ENCODE measurements around the gene DYNLT5. TPM values are rescaled to one million over a fixed set of nuclear protein-coding genes. Genes with fewer than 3 reads are reported as not detected.
A peak's percentile ranks its signal among the peaks of the same experiment; 100 is the strongest.
"Not testable (repeated sequence)": the region's sequence is repeated elsewhere in the genome, so short reads cannot be mapped to it uniquely, and the experiment has no call there.

Gene DYNLT5
- total and polyA plus RNA-seq, 5 experiments from 2014 or later, result not detected

DNA sequence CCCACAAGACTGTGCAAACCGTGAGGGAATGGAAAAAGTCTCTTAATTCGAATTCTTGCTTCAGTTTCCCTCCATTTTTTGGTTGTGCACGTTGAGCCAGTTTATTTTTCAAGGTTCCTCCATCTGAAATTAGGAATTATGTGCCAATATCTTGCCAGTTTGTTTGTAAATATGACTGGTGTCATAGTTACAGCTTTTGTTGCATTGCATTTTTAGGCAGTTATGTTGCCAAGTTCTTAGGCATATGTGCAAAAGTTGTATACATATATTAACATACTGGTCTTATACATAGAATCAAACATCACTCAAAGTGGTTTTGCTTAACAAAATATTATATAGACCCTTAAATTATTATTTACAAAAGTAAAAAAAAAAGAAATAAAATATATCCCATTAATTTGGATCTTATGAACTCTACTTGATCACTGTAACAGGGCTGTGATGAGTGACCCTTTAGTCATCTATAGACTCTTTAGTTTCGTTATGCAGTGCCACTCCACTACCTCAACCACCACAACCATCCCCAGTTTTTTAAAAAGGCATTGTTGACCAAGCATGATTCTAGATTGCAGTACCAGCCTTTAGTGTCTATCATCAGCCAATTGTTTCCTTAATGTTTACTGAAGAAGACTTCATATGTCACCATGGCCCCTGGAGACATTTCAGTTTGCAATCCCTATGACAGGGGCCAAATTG is 20.9 kb upstream of the DYNLT5 start:
- no peaks in the 10 kb centered on the region for H3K9me3 Mint-ChIP-seq
- DNase-seq (no peak), ATAC-seq (no peak)
- H3K4me1 Mint-ChIP-seq, result peaks cover 7 to 18% (median 14%) of the 10 kb centered on the region in 4 donors
- peak overlapping the region in 1 of 10 donors; percentile 5 for H3K27ac Mint-ChIP-seq
- H3K36me3 Mint-ChIP-seq, result no peaks in the 10 kb centered on the region
- no peak overlapping the region for H3K4me3 Mint-ChIP-seq
- POLR2A ChIA-PET, result no interaction called here
- peaks cover 0 to 6% (median 4%) of the 10 kb centered on the region in 5 donors for H3K27me3 Mint-ChIP-seq

DNA sequence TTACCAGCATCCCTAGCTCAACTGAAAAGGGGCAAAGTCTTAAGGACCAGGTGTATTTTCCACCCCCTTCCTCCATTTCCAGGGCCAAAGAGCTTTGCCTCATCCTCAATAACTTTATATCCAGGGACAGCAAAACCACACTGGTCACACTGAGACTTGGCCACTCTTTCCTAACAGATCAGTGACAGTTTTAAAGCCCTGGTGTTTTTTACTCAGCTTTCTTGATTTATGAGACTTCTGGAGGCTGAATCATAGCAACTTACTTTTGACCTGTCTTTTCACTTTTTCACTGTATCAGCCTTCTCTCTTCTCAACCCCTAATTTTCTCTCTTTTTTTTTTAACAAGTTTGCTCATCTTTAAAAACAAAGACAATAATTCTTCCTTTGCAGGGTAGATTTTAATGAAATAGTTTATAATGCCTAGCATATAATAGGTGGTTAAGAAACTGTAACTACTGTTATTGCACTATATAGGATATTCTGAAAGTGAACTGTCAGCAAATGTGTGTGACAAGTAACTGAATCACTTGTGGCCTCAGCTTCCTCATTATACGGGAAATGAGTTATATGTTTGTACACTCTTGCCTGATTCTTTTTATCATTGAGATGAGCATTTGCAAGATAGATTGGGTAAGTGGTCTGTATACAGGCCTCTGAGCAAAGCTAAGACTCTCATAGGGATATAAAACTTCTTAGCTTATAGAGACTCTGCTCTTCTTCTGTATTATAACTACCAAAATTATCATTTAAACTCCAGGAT is 19.7 kb upstream of the DYNLT5 start:
- no peaks in the 10 kb centered on the region for H3K36me3 Mint-ChIP-seq
- no peak for DNase-seq
- H3K9me3 Mint-ChIP-seq, result no peaks in the 10 kb centered on the region
- no peak for ATAC-seq
- H3K4me3 Mint-ChIP-seq, result no peak overlapping the region
- H3K4me1 Mint-ChIP-seq, result peaks cover 7 to 18% (median 14%) of the 10 kb centered on the region in 4 donors
- POLR2A ChIA-PET, result no interaction called here
- H3K27ac Mint-ChIP-seq, result peak overlapping the region in 1 of 10 donors; percentile 13
- H3K27me3 Mint-ChIP-seq, result peaks cover 0 to 4% (median 0%) of the 10 kb centered on the region in 5 donors

DNA sequence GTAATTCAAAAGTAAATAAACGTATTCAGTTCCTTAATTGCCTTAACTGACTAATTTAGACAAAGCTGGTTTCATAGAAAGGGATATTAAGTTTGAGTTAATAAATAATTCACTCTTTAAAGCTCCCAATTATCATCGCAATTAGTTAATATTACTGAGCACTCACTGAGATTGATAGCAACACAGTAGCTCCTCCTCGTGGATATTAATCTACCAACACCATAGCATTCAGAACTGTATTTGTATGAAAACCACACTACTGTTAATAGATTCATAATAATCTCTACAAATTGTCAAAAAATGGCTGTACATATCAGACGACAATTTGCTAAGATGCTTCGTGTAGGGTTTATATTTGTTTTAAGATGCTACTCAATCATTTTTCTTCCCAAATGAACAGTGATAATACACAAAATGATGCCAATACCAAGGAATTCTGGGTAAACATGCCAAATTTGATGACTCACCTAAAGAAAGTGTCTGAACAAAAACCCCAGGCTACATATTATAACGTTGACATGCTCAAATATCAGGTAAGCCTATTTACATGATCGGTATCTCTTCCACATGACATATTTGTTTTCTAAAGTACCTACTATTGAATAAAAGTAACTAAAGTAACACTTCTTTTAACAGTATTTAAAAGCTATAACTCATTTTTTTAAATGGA is 18.8 kb upstream of the DYNLT5 start:
- POLR2A ChIA-PET, result no interaction called here
- H3K9me3 Mint-ChIP-seq, result no peaks in the 10 kb centered on the region
- no peak for DNase-seq
- ATAC-seq, result no peak
- no peak overlapping the region for H3K27ac Mint-ChIP-seq
- no peak overlapping the region for H3K4me3 Mint-ChIP-seq
- peaks cover 0 to 3% (median 0%) of the 10 kb centered on the region in 5 donors for H3K27me3 Mint-ChIP-seq
- peaks cover 7 to 18% (median 14%) of the 10 kb centered on the region in 4 donors for H3K4me1 Mint-ChIP-seq
- no peaks in the 10 kb centered on the region for H3K36me3 Mint-ChIP-seq

DNA sequence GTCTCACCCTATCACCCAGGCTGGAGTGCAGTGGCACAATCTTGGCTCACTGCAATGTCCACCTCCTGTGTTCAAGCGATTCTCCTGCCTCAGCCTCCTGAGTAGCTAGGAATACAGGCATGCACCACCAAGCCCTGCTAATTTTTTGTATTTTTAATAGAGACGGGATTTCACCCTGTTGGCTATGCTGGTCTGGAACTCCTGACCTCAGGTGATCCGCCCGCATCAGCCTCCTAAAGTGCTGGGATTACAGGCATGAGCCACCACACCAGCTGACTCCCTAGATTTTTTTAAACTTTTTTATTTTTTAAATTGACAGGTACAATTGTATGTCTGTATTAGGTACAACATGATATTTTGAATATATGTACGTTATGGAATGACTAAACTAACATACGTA is 17.7 kb upstream of the DYNLT5 start:
- H3K36me3 Mint-ChIP-seq, POLR2A ChIA-PET, H3K4me3 Mint-ChIP-seq, H3K27me3 Mint-ChIP-seq, ATAC-seq, DNase-seq, H3K9me3 Mint-ChIP-seq, H3K27ac Mint-ChIP-seq: not testable (repeated sequence)
- H3K4me1 Mint-ChIP-seq, result peaks cover under 1 to 18% (median 7%) of the 10 kb centered on the region in 4 donors

DNA sequence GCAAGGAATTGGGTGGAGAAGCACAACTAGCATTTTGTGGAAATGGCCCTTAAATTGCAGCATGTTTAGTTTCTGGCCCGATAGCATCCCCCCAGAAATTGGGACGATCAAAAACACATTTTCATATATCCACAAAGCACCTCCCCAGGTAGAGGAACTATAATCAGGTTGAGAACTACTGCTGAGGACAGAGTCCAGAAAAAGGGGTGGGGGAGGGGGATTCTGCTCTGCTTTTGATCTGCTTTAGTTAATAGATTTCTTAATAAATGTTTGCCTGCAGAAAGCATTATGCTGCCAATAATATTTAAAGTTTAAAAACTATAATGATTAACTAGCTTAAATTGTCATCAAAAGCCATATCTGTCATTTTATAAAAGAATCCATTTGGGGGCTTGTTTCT is 14.4 kb upstream of the DYNLT5 start:
- Mint-ChIP-seq H3K4me1 (peaks cover 0 to 14% (median 4%) of the 10 kb centered on the region in 4 donors), H3K27ac (no peak overlapping the region), H3K4me3 (no peak overlapping the region), H3K27me3 (peaks cover 0 to 2% (median 0%) of the 10 kb centered on the region in 5 donors), H3K36me3 (no peaks in the 10 kb centered on the region), H3K9me3 (peaks cover 0 to 2% (median 0%) of the 10 kb centered on the region in 9 donors)
- no peak for DNase-seq
- no peak for ATAC-seq
- POLR2A ChIA-PET, result no interaction called here

DNA sequence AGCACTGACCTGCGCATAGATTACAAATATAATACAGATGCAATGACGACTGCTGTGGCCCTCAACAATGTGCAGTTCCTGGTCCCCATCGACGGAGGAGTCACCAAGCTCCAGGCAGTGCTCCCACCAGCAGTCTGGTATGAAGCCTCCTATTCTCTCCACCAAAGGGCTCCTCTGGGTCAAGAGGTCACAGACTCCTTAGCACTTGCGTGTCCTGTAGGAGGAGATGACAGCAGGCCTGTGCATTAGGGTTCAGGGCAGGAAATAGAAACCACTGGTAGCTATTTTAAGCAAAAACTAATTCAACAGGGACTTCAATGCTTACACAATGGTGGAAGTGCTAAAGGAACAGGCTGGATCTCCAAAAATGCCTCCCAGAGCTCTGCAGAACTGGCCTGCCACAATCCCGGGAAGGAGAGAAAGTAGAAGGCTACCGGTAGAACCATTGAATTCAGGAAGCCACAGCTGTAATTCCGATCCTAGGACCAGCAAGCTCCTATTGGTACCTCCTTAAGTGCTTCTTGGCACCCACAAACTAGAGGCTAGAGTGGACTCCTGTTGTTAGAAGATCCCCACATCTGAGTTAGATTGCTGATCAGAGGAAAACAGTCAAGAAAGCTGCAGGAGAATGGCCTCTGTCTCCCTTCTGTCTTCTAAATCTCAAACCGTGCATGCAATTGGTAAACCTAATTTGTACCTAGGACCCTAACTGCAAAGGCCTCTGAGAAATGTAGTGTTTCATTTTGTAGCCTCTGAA is 12.7 kb upstream of the DYNLT5 start:
- ATAC-seq (no peak), DNase-seq (no peak)
- Mint-ChIP-seq H3K4me3 (no peak overlapping the region), H3K27me3 (peaks cover 0 to 4% (median 0%) of the 10 kb centered on the region in 5 donors), H3K9me3 (peaks cover 0 to 2% (median 0%) of the 10 kb centered on the region in 9 donors), H3K27ac (peak overlapping the region in 1 of 10 donors; percentile 15), H3K4me1 (peaks cover 0 to 14% (median 3%) of the 10 kb centered on the region in 4 donors), H3K36me3 (no peaks in the 10 kb centered on the region)
- POLR2A ChIA-PET, result no interaction called here

DNA sequence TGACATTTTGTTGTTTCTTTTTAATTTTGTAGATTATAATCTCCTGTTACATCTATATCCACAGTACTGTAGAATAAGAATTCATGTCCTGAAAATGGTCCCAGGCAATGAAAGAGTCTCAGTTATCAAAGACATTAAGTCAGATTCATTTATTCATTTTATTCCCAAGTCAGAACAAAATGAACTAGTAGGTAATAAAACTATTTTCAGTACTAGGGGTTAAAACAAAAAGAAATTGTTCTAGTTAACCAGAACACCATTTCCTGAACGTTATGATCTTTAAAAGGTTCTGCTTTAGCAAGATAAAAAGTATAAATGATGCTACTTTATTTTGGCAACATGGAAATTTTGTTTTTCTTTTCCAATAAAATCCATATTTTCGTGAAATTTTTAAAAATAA is 6.8 kb upstream of the DYNLT5 start:
- Mint-ChIP-seq H3K4me1 (peaks cover 0 to 2% (median under 1%) of the 10 kb centered on the region in 4 donors), H3K27ac (no peak overlapping the region), H3K27me3 (peaks cover 8 to 27% (median 12%) of the 10 kb centered on the region in 5 donors), H3K4me3 (no peak overlapping the region), H3K9me3 (peaks cover 0 to 2% (median 0%) of the 10 kb centered on the region in 9 donors), H3K36me3 (no peaks in the 10 kb centered on the region)
- DNase-seq (no peak), ATAC-seq (no peak)
- POLR2A ChIA-PET, result no interaction called here

DNA sequence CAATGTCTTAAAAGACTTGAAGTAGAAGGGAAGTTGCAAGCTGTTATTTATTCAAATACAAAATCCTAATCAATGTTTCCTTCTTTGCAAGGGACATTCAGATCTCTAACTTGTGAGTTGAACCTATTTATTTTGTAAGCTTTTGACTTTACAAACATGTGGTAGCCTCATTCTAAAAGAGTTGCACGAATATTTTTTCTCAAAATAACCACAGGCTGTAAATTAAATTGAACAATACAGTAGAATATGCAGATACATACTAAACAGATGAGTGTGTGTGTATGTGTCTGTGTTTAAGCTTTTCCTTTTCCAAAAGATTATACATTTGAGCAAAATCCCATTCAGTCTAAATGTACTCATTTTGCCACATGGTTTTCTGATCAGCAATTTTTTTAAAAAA is 4.8 kb upstream of the DYNLT5 start:
- Mint-ChIP-seq H3K9me3 (peaks cover 0 to 2% (median 0%) of the 10 kb centered on the region in 9 donors), H3K27ac (no peak overlapping the region), H3K4me1 (peaks cover 5 to 16% (median 10%) of the 10 kb centered on the region in 4 donors), H3K36me3 (peaks cover 0 to 2% (median 0%) of the 10 kb centered on the region in 3 donors), H3K4me3 (no peak overlapping the region), H3K27me3 (peaks cover 18 to 46% (median 22%) of the 10 kb centered on the region in 5 donors)
- ATAC-seq, result no peak
- POLR2A ChIA-PET, result no interaction called here
- DNase-seq, result no peak

DNA sequence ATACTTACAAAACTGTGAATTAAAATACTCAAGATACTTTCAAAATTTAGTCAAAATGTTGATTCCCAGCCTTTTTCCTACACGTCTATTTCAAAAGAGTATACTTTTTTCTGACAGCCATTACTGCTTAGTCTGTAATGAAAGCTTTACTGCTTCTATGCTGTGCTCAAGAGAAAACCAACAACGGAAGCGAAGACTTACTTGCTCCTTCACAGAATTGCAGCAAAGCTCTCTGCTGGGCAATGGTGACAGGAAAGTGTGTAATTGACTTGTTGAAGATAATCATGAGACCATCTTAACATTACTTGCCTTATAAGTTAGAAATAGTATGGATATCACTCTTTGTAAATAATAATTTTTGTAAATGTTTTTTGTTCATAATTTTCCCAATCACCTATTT is 1.7 kb upstream of the DYNLT5 start:
- no peak overlapping the region for H3K27ac Mint-ChIP-seq
- no peaks in the 10 kb centered on the region for H3K9me3 Mint-ChIP-seq
- POLR2A ChIA-PET, result no interaction called here
- ATAC-seq, result peak; percentile 42 to 44
- peaks cover 0 to 2% (median 0%) of the 10 kb centered on the region in 3 donors for H3K36me3 Mint-ChIP-seq
- H3K4me3 Mint-ChIP-seq, result no peak overlapping the region
- H3K4me1 Mint-ChIP-seq, result peaks cover 10 to 21% (median 17%) of the 10 kb centered on the region in 4 donors
- peak in 2 of 10 donors; percentile 12 to 15 for DNase-seq
- peaks cover 29 to 56% (median 34%) of the 10 kb centered on the region in 5 donors for H3K27me3 Mint-ChIP-seq

DNA sequence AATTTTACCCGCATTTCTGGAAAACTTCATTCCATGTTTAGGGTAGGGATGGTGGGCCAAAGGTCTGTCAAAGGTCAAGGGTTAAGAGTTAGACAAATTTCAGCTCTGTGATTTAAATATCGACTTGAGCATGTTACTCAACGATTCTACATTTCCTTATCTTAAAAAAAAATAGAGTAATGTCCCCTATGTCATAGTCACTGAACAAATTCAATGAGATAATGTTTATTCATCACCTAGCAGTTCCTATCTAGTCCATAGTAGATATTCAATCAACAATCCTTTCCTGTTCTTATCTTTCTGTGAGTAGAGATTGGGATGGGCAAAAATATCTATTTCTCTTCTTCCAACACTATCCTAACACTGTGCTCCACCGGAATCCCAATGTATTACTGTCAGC is 1.1 kb upstream of the DYNLT5 start:
- H3K27ac Mint-ChIP-seq, result no peak overlapping the region
- H3K4me3 Mint-ChIP-seq, result peak overlapping the region in 1 of 10 donors; percentile 22
- ATAC-seq, result no peak
- H3K36me3 Mint-ChIP-seq, result peaks cover 0 to 2% (median 0%) of the 10 kb centered on the region in 3 donors
- DNase-seq, result no peak
- POLR2A ChIA-PET, result no interaction called here
- H3K9me3 Mint-ChIP-seq, result no peaks in the 10 kb centered on the region
- H3K4me1 Mint-ChIP-seq, result peaks cover 10 to 21% (median 17%) of the 10 kb centered on the region in 4 donors
- H3K27me3 Mint-ChIP-seq, result peaks cover 29 to 56% (median 34%) of the 10 kb centered on the region in 5 donors

DNA sequence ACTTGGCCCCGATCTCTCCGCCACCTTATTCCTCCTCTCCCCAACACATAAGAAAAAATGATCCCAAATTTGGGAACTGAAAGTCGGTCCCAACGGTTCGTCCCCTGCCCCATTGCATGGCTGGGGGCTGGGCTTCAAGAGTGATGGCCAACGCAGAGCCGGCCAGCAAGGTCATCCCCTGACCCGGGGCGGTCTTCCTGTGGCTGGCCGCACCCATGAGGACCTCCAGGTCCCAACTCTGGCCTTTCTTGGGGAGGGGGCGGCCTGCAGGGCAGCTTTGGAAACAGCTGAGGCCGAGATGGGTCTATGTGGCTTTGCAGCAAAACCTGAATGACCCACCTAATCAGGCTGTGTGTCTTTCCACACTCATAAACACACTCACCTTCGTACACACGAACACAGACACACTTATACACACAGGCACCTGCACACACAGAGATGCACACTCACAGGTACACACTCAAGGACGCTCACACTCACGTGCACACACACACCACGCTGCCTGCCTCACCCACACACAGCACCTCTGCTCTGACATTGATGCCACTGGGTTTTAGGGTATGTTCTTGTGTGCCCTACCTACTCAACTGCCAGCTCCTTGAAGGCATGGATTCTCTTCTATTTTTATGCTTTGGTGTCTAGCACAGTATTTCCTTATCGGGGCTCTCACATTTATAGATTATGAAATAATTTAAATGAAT is 562 bp downstream of the DYNLT5 start:
- Mint-ChIP-seq H3K27ac (peak overlapping the region in 1 of 10 donors; percentile 41), H3K27me3 (peaks cover 34 to 67% (median 37%) of the 10 kb centered on the region in 5 donors), H3K4me1 (peaks cover 10 to 23% (median 17%) of the 10 kb centered on the region in 4 donors), H3K9me3 (no peaks in the 10 kb centered on the region), H3K4me3 (peak overlapping the region in 9 of 10 donors; percentile 7 to 71 (median 59)), H3K36me3 (peaks cover 0 to 2% (median 0%) of the 10 kb centered on the region in 3 donors)
- DNase-seq (no peak), ATAC-seq (no peak)
- POLR2A ChIA-PET, result interaction anchor here (1.2 kb wide), 1 partner anchor 301 kb away, joined by 3 read pairs; the partner anchor contains the start of gene SLC35D1

All from naive thymus-derived CD8-positive, alpha-beta T cell (primary cell).